ENCODE measurements around the gene FAM20B. TPM values are rescaled to one million over a fixed set of nuclear protein-coding genes. Genes with fewer than 3 reads are reported as not detected.
A peak's percentile ranks its signal among the peaks of the same experiment; 100 is the strongest.

The FAM20B gene
- total and polyA plus RNA-seq, 5 donors from 2014 or later = 4.2 to 14.1 (median 8.1) TPM

GRCh38 chr1:179014123-179014522, 11.6 kb upstream of the FAM20B start:
- DNase-seq = no peak
- Mint-ChIP-seq H3K4me1 (no peaks in the 10 kb centered on the region), H3K27me3 (peaks cover 21% of the 10 kb centered on the region), H3K36me3 (no peaks in the 10 kb centered on the region), H3K4me3 (no peak overlapping the region), H3K27ac (no peak overlapping the region), H3K9me3 (peaks cover 0 to 2% (median 0%) of the 10 kb centered on the region in 7 donors)
- no peaks in the 10 kb centered on the region for H3K27me3 ChIP-seq (ENCODE audit: control insufficient read depth, insufficient read depth, low read length)
- H3K4me1 ChIP-seq (ENCODE audit: control insufficient read depth, insufficient read depth, low read length, poor library complexity, severe bottlenecking) = no peaks in the 10 kb centered on the region
- no peaks in the 10 kb centered on the region for H3K36me3 ChIP-seq (ENCODE audit: control insufficient read depth, insufficient read depth, low read length)
- no peak overlapping the region for H3K27ac ChIP-seq (ENCODE audit: insufficient read depth, low read length, poor library complexity, severe bottlenecking)
- ATAC-seq (ENCODE audit: low read depth in 2 of 2) = no peak
- H3K9me3 ChIP-seq (ENCODE audit: control insufficient read depth in 2 of 2, low read length in 2 of 2) = no peaks in the 10 kb centered on the region
- H3K4me3 ChIP-seq (ENCODE audit: low read depth, low read length) = no peak overlapping the region

- H3K4me1 Mint-ChIP-seq = no peaks in the 10 kb centered on the region
- H3K9me3 Mint-ChIP-seq = peaks cover 0 to 2% (median 0%) of the 10 kb centered on the region in 7 donors
- no peaks in the 10 kb centered on the region for H3K27me3 ChIP-seq (ENCODE audit: control insufficient read depth, insufficient read depth, low read length)
- no peak overlapping the region for H3K27ac Mint-ChIP-seq
- no peak overlapping the region for H3K4me3 ChIP-seq (ENCODE audit: low read depth, low read length)
- DNase-seq (no peak), ATAC-seq (ENCODE audit: low read depth in 2 of 2) (no peak)
- H3K27ac ChIP-seq (ENCODE audit: insufficient read depth, low read length, poor library complexity, severe bottlenecking) = no peak overlapping the region
- H3K36me3 Mint-ChIP-seq = no peaks in the 10 kb centered on the region
- no peak overlapping the region for H3K4me3 Mint-ChIP-seq
- H3K4me1 ChIP-seq (ENCODE audit: control insufficient read depth, insufficient read depth, low read length, poor library complexity, severe bottlenecking) = no peaks in the 10 kb centered on the region
- no peaks in the 10 kb centered on the region for H3K36me3 ChIP-seq (ENCODE audit: control insufficient read depth, insufficient read depth, low read length)
- no peaks in the 10 kb centered on the region for H3K9me3 ChIP-seq (ENCODE audit: control insufficient read depth in 2 of 2, low read length in 2 of 2)
- peaks cover 24% of the 10 kb centered on the region for H3K27me3 Mint-ChIP-seq
Observed at GRCh38 chr1:179015396-179015795, 10.3 kb upstream of the FAM20B start.

GRCh38 chr1:179016706-179017382, 8.8 kb upstream of the FAM20B start:
- H3K4me3 Mint-ChIP-seq = no peak overlapping the region
- no peak overlapping the region for H3K27ac ChIP-seq (ENCODE audit: insufficient read depth, low read length, poor library complexity, severe bottlenecking)
- H3K4me3 ChIP-seq (ENCODE audit: low read depth, low read length) = no peak overlapping the region
- no peak for ATAC-seq (ENCODE audit: low read depth in 2 of 2)
- no peak for DNase-seq
- no peaks in the 10 kb centered on the region for H3K9me3 ChIP-seq (ENCODE audit: control insufficient read depth in 2 of 2, low read length in 2 of 2)
- no peaks in the 10 kb centered on the region for H3K27me3 ChIP-seq (ENCODE audit: control insufficient read depth, insufficient read depth, low read length)
- H3K4me1 ChIP-seq (ENCODE audit: control insufficient read depth, insufficient read depth, low read length, poor library complexity, severe bottlenecking) = no peaks in the 10 kb centered on the region
- H3K27me3 Mint-ChIP-seq = peaks cover 24% of the 10 kb centered on the region
- no peak overlapping the region for H3K27ac Mint-ChIP-seq
- H3K4me1 Mint-ChIP-seq = no peaks in the 10 kb centered on the region
- no peaks in the 10 kb centered on the region for H3K36me3 Mint-ChIP-seq
- H3K9me3 Mint-ChIP-seq = peaks cover 0 to 2% (median 0%) of the 10 kb centered on the region in 7 donors
- no peaks in the 10 kb centered on the region for H3K36me3 ChIP-seq (ENCODE audit: control insufficient read depth, insufficient read depth, low read length)

- Mint-ChIP-seq H3K27ac (no peak overlapping the region), H3K27me3 (peaks cover 24% of the 10 kb centered on the region), H3K4me1 (no peaks in the 10 kb centered on the region), H3K4me3 (no peak overlapping the region), H3K36me3 (no peaks in the 10 kb centered on the region), H3K9me3 (peaks cover 0 to 2% (median 0%) of the 10 kb centered on the region in 7 donors)
- no peaks in the 10 kb centered on the region for H3K36me3 ChIP-seq (ENCODE audit: control insufficient read depth, insufficient read depth, low read length)
- DNase-seq (no peak), ATAC-seq (ENCODE audit: low read depth in 2 of 2) (no peak)
- no peaks in the 10 kb centered on the region for H3K4me1 ChIP-seq (ENCODE audit: control insufficient read depth, insufficient read depth, low read length, poor library complexity, severe bottlenecking)
- no peaks in the 10 kb centered on the region for H3K9me3 ChIP-seq (ENCODE audit: control insufficient read depth in 2 of 2, low read length in 2 of 2)
- H3K4me3 ChIP-seq (ENCODE audit: low read depth, low read length) = no peak overlapping the region
- no peak overlapping the region for H3K27ac ChIP-seq (ENCODE audit: insufficient read depth, low read length, poor library complexity, severe bottlenecking)
- no peaks in the 10 kb centered on the region for H3K27me3 ChIP-seq (ENCODE audit: control insufficient read depth, insufficient read depth, low read length)
Observed at GRCh38 chr1:179017383-179018326, 8.0 kb upstream of the FAM20B start.

GRCh38 chr1:179021873-179022272, 3.8 kb upstream of the FAM20B start:
- Mint-ChIP-seq H3K27me3 (peaks cover 21% of the 10 kb centered on the region), H3K27ac (no peak overlapping the region), H3K9me3 (peaks cover 0 to 2% (median 0%) of the 10 kb centered on the region in 7 donors), H3K36me3 (no peaks in the 10 kb centered on the region), H3K4me3 (no peak overlapping the region), H3K4me1 (peaks cover 4 to 12% (median 9%) of the 10 kb centered on the region in 4 donors)
- no peaks in the 10 kb centered on the region for H3K36me3 ChIP-seq (ENCODE audit: control insufficient read depth, insufficient read depth, low read length)
- DNase-seq (no peak), ATAC-seq (ENCODE audit: low read depth in 2 of 2) (no peak)
- H3K4me3 ChIP-seq (ENCODE audit: low read depth, low read length) = no peak overlapping the region
- H3K4me1 ChIP-seq (ENCODE audit: control insufficient read depth, insufficient read depth, low read length, poor library complexity, severe bottlenecking) = peaks cover 12% of the 10 kb centered on the region
- peaks cover 3% of the 10 kb centered on the region for H3K27me3 ChIP-seq (ENCODE audit: control insufficient read depth, insufficient read depth, low read length)
- no peaks in the 10 kb centered on the region for H3K9me3 ChIP-seq (ENCODE audit: control insufficient read depth in 2 of 2, low read length in 2 of 2)
- no peak overlapping the region for H3K27ac ChIP-seq (ENCODE audit: insufficient read depth, low read length, poor library complexity, severe bottlenecking)

- H3K4me3 Mint-ChIP-seq = peak overlapping the region; percentile 85 to 94 (median 90)
- Histone ChIP-seq H3K27me3 (ENCODE audit: control insufficient read depth, insufficient read depth, low read length) (peaks cover 3% of the 10 kb centered on the region), H3K4me3 (ENCODE audit: low read depth, low read length) (no peak overlapping the region), H3K9me3 (ENCODE audit: control insufficient read depth in 2 of 2, low read length in 2 of 2) (no peaks in the 10 kb centered on the region), H3K36me3 (ENCODE audit: control insufficient read depth, insufficient read depth, low read length) (no peaks in the 10 kb centered on the region), H3K4me1 (ENCODE audit: control insufficient read depth, insufficient read depth, low read length, poor library complexity, severe bottlenecking) (peaks cover 26% of the 10 kb centered on the region), H3K27ac (ENCODE audit: insufficient read depth, low read length, poor library complexity, severe bottlenecking) (no peak overlapping the region)
- peaks cover 0 to under 1% (median 0%) of the 10 kb centered on the region in 7 donors for H3K9me3 Mint-ChIP-seq
- H3K4me1 Mint-ChIP-seq = peaks cover 13 to 34% (median 26%) of the 10 kb centered on the region in 4 donors
- H3K36me3 Mint-ChIP-seq = no peaks in the 10 kb centered on the region
- DNase-seq (no peak), ATAC-seq (ENCODE audit: low read depth in 2 of 2) (no peak)
- H3K27ac Mint-ChIP-seq = no peak overlapping the region
- H3K27me3 Mint-ChIP-seq = peaks cover 5% of the 10 kb centered on the region
Observed at GRCh38 chr1:179023946-179024650, 1.6 kb upstream of the FAM20B start.

- H3K4me1 Mint-ChIP-seq = peaks cover 33 to 54% (median 45%) of the 10 kb centered on the region in 4 donors
- Histone ChIP-seq H3K27ac (ENCODE audit: insufficient read depth, low read length, poor library complexity, severe bottlenecking) (peak overlapping the region; percentile 80), H3K4me3 (ENCODE audit: low read depth, low read length) (peak overlapping the region; percentile 84), H3K27me3 (ENCODE audit: control insufficient read depth, insufficient read depth, low read length) (peaks cover 3% of the 10 kb centered on the region), H3K36me3 (ENCODE audit: control insufficient read depth, insufficient read depth, low read length) (no peaks in the 10 kb centered on the region), H3K9me3 (ENCODE audit: control insufficient read depth in 2 of 2, low read length in 2 of 2) (no peaks in the 10 kb centered on the region), H3K4me1 (ENCODE audit: control insufficient read depth, insufficient read depth, low read length, poor library complexity, severe bottlenecking) (peaks cover 30% of the 10 kb centered on the region)
- no peaks in the 10 kb centered on the region for H3K36me3 Mint-ChIP-seq
- no peaks in the 10 kb centered on the region for H3K9me3 Mint-ChIP-seq
- H3K27me3 Mint-ChIP-seq = no peaks in the 10 kb centered on the region
- ATAC-seq (ENCODE audit: low read depth in 2 of 2) (peak; percentile 75 to 79), DNase-seq (peak; percentile 69 to 80 (median 75))
- peak overlapping the region; percentile 50 to 92 (median 72) for H3K27ac Mint-ChIP-seq
- peak overlapping the region; percentile 87 to 95 (median 90) for H3K4me3 Mint-ChIP-seq
Observed at GRCh38 chr1:179025975-179026812, 500 bp downstream of the FAM20B start.
